HepG2 (cell line): ENCODE measurements around the gene ZNF280A. TPM values are rescaled to one million over a fixed set of nuclear protein-coding genes. Genes with fewer than 3 reads are reported as not detected.

Experiments
- BORCS8-MEF2B ChIP-seq: sonication (generic); formaldehyde crosslinking; IDR thresholded peaks from 2 replicates; pipeline ENCODE4 v1.8.0; 2022; ENCODE audit warnings: mild to moderate bottlenecking, missing genetic modification reagents
- CREB1 ChIP-seq, 2 experiments: fragments of 450-650 bp in 1 of 2; IDR thresholded peaks; 2 replicates each; pipeline ENCODE4 v1.6.1; 2016 to 2017; ENCODE audit warnings: control low read depth in 1 of 2, mild to moderate bottlenecking in 1 of 2, missing compliant biosample characterization in 1 of 2, missing genetic modification characterization in 1 of 2
- CTCF ChIP-seq: sonication (generic); formaldehyde crosslinking; IDR thresholded peaks from 2 replicates; pipeline ENCODE4 v1.5.0; 2020; ENCODE audit warnings: mild to moderate bottlenecking, missing genetic modification reagents, moderate library complexity
- FOSL2 ChIP-seq: sonication (generic); formaldehyde crosslinking; IDR thresholded peaks from 2 replicates; pipeline ENCODE4 v1.4.0; 2020; ENCODE audit warnings: missing genetic modification reagents
- FOXC1 ChIP-seq: sonication (generic); formaldehyde crosslinking; IDR thresholded peaks from 2 replicates; pipeline ENCODE4 v1.8.0; 2022; ENCODE audit warnings: mild to moderate bottlenecking, missing genetic modification reagents, borderline replicate concordance
- MYNN ChIP-seq: sonication (generic); formaldehyde crosslinking; IDR thresholded peaks from 2 replicates; pipeline ENCODE4 v1.4.0; 2020; ENCODE audit warnings: mild to moderate bottlenecking, low read depth, missing genetic modification reagents
- MYPOP ChIP-seq: sonication (generic); formaldehyde crosslinking; IDR thresholded peaks from 2 replicates; pipeline ENCODE4 v1.8.1; 2023; ENCODE audit warnings: mild to moderate bottlenecking, moderate library complexity, missing genetic modification reagents
- PCBP2 ChIP-seq: fragments of 200-400 bp; formaldehyde crosslinking; optimal IDR thresholded peaks from 2 replicates; pipeline ENCODE3; 2018; ENCODE audit warnings: low read length, low read depth; ENCODE audit not compliant: poor library complexity, severe bottlenecking
- RBFOX2 ChIP-seq: fragments of 200-400 bp; formaldehyde crosslinking; IDR thresholded peaks from 2 replicates; pipeline ENCODE4 v1.6.1; 2017; ENCODE audit warnings: low read depth, mild to moderate bottlenecking, low read length
- SALL1 ChIP-seq: sonication (generic); formaldehyde crosslinking; IDR thresholded peaks from 2 replicates; pipeline ENCODE4 v1.8.0; 2022; ENCODE audit warnings: mild to moderate bottlenecking, missing genetic modification reagents
- TAF1 ChIP-seq: sonication (generic); formaldehyde crosslinking; IDR thresholded peaks from 2 replicates; pipeline ENCODE4 v1.4.0; 2020; ENCODE audit warnings: missing genetic modification reagents
- UBTF ChIP-seq: sonication (generic); formaldehyde crosslinking; IDR thresholded peaks from 2 replicates; pipeline ENCODE4 v1.4.0; 2020; ENCODE audit warnings: mild to moderate bottlenecking, missing genetic modification reagents
- USF2 ChIP-seq, 2 experiments: sonication (generic) in 1 of 2; formaldehyde crosslinking in 1 of 2; IDR thresholded peaks; 2 replicates each; pipeline versions ENCODE4 v1.5.1 to v1.6.1; 2011 to 2020; ENCODE audit warnings: borderline replicate concordance in 1 of 2, low read depth in 1 of 2, low read length in 1 of 2, mild to moderate bottlenecking in 1 of 2, missing genetic modification reagents in 1 of 2, moderate library complexity in 1 of 2
- XRCC5 ChIP-seq: fragments of 200-400 bp; formaldehyde crosslinking; optimal IDR thresholded peaks from 2 replicates; pipeline ENCODE3; 2017; ENCODE audit warnings: mild to moderate bottlenecking, low read length
- ZFX ChIP-seq: sonication (generic); formaldehyde crosslinking; IDR thresholded peaks from 2 replicates; pipeline ENCODE4 v1.4.0; 2020; ENCODE audit warnings: mild to moderate bottlenecking, low read depth, missing genetic modification reagents, moderate library complexity
- ZNF30 ChIP-seq: sonication (generic); formaldehyde crosslinking; IDR thresholded peaks from 2 replicates; pipeline ENCODE4 v1.5.0; 2020; ENCODE audit warnings: mild to moderate bottlenecking, missing genetic modification reagents
- ZNF33B ChIP-seq: sonication (generic); formaldehyde crosslinking; IDR thresholded peaks from 2 replicates; pipeline ENCODE4 v1.5.1; 2020; ENCODE audit warnings: mild to moderate bottlenecking, missing genetic modification reagents
- ZNF589 ChIP-seq: sonication (generic); formaldehyde crosslinking; conservative IDR thresholded peaks from 2 replicates; pipeline ENCODE4 v1.8.0; 2022; ENCODE audit warnings: mild to moderate bottlenecking, moderate library complexity, missing genetic modification reagents
- ZNF597 ChIP-seq: sonication (generic); formaldehyde crosslinking; IDR thresholded peaks from 2 replicates; pipeline ENCODE4 v1.5.0; 2020; ENCODE audit warnings: missing genetic modification reagents
- ZNF605 ChIP-seq: sonication (generic); formaldehyde crosslinking; IDR thresholded peaks from 2 replicates; pipeline ENCODE4 v1.8.0; 2022; ENCODE audit warnings: mild to moderate bottlenecking, missing genetic modification reagents
- polyA plus RNA-seq, 8 experiments: library from polyadenylated mRNA; depleted of rRNA in 3 of 8; stranded (reverse) in 7 of 8; unstranded in 1 of 8; fragments of >200 nt; fragmentation: Illumina TruSeq in 4 of 8; extraction: Trizol in 4 of 8; gene quantifications; 2 replicates each; pipeline versions ENCODE4 v1.2.1 to v1.2.3, GENCODE V29; 2011 to 2016; ENCODE audit warnings: low read depth in 4 of 8, missing spikeins in 1 of 8, mixed read lengths in 1 of 8; ENCODE audit not compliant: insufficient read depth in 1 of 8
- total RNA-seq, 5 experiments: library from RNA; depleted of rRNA; stranded (reverse); fragments of >200 nt; fragmentation: Illumina TruSeq; extraction: Trizol; gene quantifications; 2 replicates each; pipeline ENCODE4 v1.2.3, GENCODE V29; 2016; ENCODE audit warnings: low read depth in 1 of 5

Gene ZNF280A
- total and polyA plus RNA-seq, 2 of the 13 experiments (the other 11 are each of a cell fraction or from before 2014, with no cell fraction given): 1.4 to 2.9 TPM

GRCh38 chr22:22520020-22520656, at the start of gene ZNF280A (continued):
- peak; percentile 40; the same call in 1 of the 2 replicates for TF ChIP-seq MYPOP (CRISPR knock-in tag)
- TF ChIP-seq USF2 (IDR thresholded peaks at IDR 0.05; ENCODE audit: low read depth, low read length): peak; percentile 93
- TF ChIP-seq USF2 (CRISPR knock-in tag; IDR thresholded peaks at IDR 0.05; ENCODE audit: borderline replicate concordance): peak; percentile 95; the same call in 1 of the 2 replicates
- peak; percentile 77 for TF ChIP-seq UBTF (CRISPR knock-in tag)
- TF ChIP-seq ZNF589 (CRISPR knock-in tag): no peak
- TF ChIP-seq ZFX: peak; percentile 35; the same call in 1 of the 2 replicates
- no peak for TF ChIP-seq CREB1 (IDR thresholded peaks at IDR 0.05)
- no peak for TF ChIP-seq CREB1 (CRISPR knock-in tag; IDR thresholded peaks at IDR 0.05)
- TF ChIP-seq CTCF (CRISPR knock-in tag): 0 out of 2 replicates have a peak, but pooled peaks have one; percentile 19
- 0 out of 2 replicates have a peak, but pooled peaks have one; percentile 21 for TF ChIP-seq FOSL2 (CRISPR knock-in tag)
- TF ChIP-seq MYNN (CRISPR knock-in tag): no peak
- 0 out of 2 replicates have a peak, but pooled peaks have one; percentile 28 for TF ChIP-seq RBFOX2
- TF ChIP-seq XRCC5: peak; percentile 66
- no peak for TF ChIP-seq ZNF597 (CRISPR knock-in tag)
- TF ChIP-seq ZNF30: no peak
- TF ChIP-seq PCBP2: no peak
- TF ChIP-seq BORCS8-MEF2B (CRISPR knock-in tag): peak; percentile 34; the same call in 1 of the 2 replicates
- TF ChIP-seq TAF1 (CRISPR knock-in tag): peak; percentile 76; the same call in 1 of the 2 replicates
- peak; percentile 31; the same call in 1 of the 2 replicates for TF ChIP-seq SALL1 (CRISPR knock-in tag)
- 0 out of 2 replicates have a peak, but pooled peaks have one; percentile 35 for TF ChIP-seq FOXC1
- no peak for TF ChIP-seq ZNF33B (CRISPR knock-in tag)
- peak; percentile 26; the same call in 1 of the 2 replicates for TF ChIP-seq ZNF605 (CRISPR knock-in tag)
